GM19395 (cell line): ENCODE results near the gene DHRSX.

Source experiments
- ATAC-seq: cut with Tn5 transposase; IDR thresholded peaks from one replicate; pipeline ENCODE4 v1.9.1; 2021; ENCODE audit warnings: mild to moderate bottlenecking, moderate library complexity; ENCODE audit not compliant: unreplicated experiment

The DHRSX gene

GRCh38 chrX:2176733-2177132, 324.0 kb downstream of the DHRSX start:
- no peak for ATAC-seq

- no peak for ATAC-seq
Observed at GRCh38 chrX:2176274-2176673, 324.5 kb downstream of the DHRSX start.

- no peak for ATAC-seq
Observed at GRCh38 chrX:2172359-2172758, 328.4 kb downstream of the DHRSX start.
